HTERT RPE-1 (cell line): Measurements from ENCODE around the gene AIG1.
"Not testable (repeated sequence)": the region's sequence is repeated elsewhere in the genome, so short reads cannot be mapped to it uniquely, and the experiment has no call there.

Experiments
- in situ Hi-C: fragments of 300-500 bp; cut with MboI; formaldehyde crosslinking; loops from 4 replicates; pipeline ENCODE4 v1.14.3; 2020; ENCODE audit warnings: low sequenced_read_pairs

Gene AIG1

GRCh38 chr6:143307760-143308159 is 247.1 kb downstream of the AIG1 start:
- in situ Hi-C loops: not testable (repeated sequence)

GRCh38 chr6:143313163-143313562 is 252.5 kb downstream of the AIG1 start:
- in situ Hi-C loops: no loop called here

- in situ Hi-C loops: no loop called here
These were observed 260.9 kb downstream of the AIG1 start for GRCh38 chr6:143321491-143322086.

- in situ Hi-C loops: no loop called here
These were observed 261.7 kb downstream of the AIG1 start for GRCh38 chr6:143322386-143322785.

GRCh38 chr6:143323729-143324470 is 263.2 kb downstream of the AIG1 start:
- in situ Hi-C loops: no loop called here

GRCh38 chr6:143325379-143326140 is 264.9 kb downstream of the AIG1 start:
- in situ Hi-C loops: no loop called here

GRCh38 chr6:143328876-143329275 is 268.2 kb downstream of the AIG1 start:
- in situ Hi-C loops: no loop called here

GRCh38 chr6:143329323-143329722 is 268.6 kb downstream of the AIG1 start:
- in situ Hi-C loops: no loop called here

GRCh38 chr6:143331362-143331761 is 270.7 kb downstream of the AIG1 start:
- in situ Hi-C loops: no loop called here

- in situ Hi-C loops: no loop called here
These were observed 271.6 kb downstream of the AIG1 start for GRCh38 chr6:143332153-143332845.

GRCh38 chr6:143333081-143333480 is 272.4 kb downstream of the AIG1 start:
- in situ Hi-C loops: no loop called here

- in situ Hi-C loops: no loop called here
These were observed 273.2 kb downstream of the AIG1 start for GRCh38 chr6:143333749-143334520.

- in situ Hi-C loops: no loop called here
These were observed 275.2 kb downstream of the AIG1 start for GRCh38 chr6:143335865-143336264.

GRCh38 chr6:143336446-143337152 is 275.9 kb downstream of the AIG1 start:
- in situ Hi-C loops: no loop called here

- in situ Hi-C loops: no loop called here
These were observed 276.7 kb downstream of the AIG1 start for GRCh38 chr6:143337201-143337949.

- in situ Hi-C loops: no loop called here
These were observed 278.5 kb downstream of the AIG1 start for GRCh38 chr6:143339223-143339622.

- in situ Hi-C loops: not testable (repeated sequence)
These were observed 284.8 kb downstream of the AIG1 start for GRCh38 chr6:143345477-143345876.

- in situ Hi-C loops: no loop called here
These were observed 285.3 kb downstream of the AIG1 start for GRCh38 chr6:143346004-143346403.

- in situ Hi-C loops: no loop called here
These were observed 287.8 kb downstream of the AIG1 start for GRCh38 chr6:143348531-143348930.
